Activated T-cell treated with anti-CD3 and anti-CD28 coated beads, Interleukin-2, amount 50 U/mL, for 1 hour (primary cell): ENCODE data around the gene KCNK15.
A peak's percentile ranks its signal among the peaks of the same experiment; 100 is the strongest.
"Not testable (repeated sequence)": the region's sequence is repeated elsewhere in the genome, so short reads cannot be mapped to it uniquely, and the experiment has no call there.

Source experiments
- DNase-seq: peaks from one replicate; pipeline ENCODE4 v3.0.0-alpha.2; 2020

KCNK15 gene

DNA sequence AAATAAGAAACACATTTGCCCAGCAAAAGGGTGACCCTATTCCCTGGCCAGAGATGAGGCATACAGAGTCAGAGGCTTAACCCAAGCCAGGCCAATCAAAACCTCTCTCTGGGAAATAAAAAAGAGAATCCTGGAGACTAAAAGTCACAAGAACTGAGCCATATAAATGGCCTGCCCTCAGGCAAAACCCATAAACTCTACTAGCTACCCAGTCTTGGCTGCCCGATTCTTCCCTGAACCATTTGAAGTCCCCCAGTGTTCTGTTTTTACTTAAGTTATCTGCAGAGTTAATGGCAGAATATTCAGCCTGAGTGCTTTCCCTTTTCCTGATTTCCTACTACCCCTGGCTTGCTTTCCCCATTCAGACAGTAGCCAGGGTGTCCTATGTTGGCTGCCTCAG is 13.9 kb downstream of the KCNK15 start:
- DNase-seq, result no peak

GRCh38 chr20:44761423-44761822 is 15.8 kb downstream of the KCNK15 start:
- DNase-seq, result no peak

DNA sequence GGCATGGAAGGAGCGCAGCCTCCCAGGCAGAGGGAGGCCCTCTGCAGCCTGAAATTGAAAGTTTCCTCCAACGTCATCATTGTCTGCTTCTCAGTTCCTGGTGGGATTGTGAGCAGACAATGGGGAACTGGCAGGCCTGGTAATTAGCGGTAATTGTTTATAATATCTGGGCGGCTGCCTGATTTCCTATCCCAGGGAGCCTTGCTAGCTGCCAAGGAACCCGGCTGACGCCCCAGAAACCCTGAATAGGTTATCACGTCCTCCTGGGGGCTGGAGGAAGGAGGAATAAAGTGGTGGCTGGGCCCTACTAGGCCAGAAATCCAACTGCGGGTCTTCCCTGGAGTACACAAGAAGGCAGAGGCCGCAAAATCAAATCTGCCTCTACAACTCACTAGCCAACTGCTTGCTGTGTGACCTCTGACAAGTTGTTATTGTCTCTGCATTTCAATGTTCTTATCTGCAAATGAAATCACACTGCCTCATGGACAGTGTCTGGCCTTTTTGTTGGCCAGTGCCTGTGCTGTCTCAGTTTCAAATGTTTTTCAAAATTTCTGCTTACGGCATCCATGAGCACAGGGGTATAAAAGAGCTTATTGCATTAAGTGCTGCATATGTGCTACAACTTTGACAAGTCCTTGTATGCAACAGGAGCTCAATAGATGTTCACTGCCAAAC is 16.9 kb downstream of the KCNK15 start:
- no peak for DNase-seq

- DNase-seq, result not testable (repeated sequence)
Measured at GRCh38 chr20:44763798-44764197, 18.1 kb downstream of the KCNK15 start.

DNA sequence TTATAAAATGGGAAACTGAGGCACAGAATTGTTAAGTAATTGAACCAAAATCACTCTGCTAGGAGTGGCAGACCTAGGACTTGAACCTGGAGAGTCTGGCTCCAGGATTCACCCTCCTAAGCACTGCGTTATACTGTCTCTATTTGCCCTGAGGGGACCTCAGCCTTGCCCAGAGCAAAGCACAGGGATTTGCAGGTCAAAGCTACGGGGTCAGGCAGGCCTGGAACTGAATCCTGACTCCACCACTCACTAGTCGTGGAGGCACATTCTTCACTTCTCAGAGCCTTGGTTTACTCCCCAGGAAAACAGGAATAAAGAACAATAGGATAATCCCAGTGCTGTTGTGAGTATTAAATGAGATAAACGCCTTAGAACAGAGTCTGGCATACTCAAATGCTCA is 19.4 kb downstream of the KCNK15 start:
- DNase-seq, result no peak

- DNase-seq, result no peak
Measured at GRCh38 chr20:44765701-44766347, 20.2 kb downstream of the KCNK15 start.

DNA sequence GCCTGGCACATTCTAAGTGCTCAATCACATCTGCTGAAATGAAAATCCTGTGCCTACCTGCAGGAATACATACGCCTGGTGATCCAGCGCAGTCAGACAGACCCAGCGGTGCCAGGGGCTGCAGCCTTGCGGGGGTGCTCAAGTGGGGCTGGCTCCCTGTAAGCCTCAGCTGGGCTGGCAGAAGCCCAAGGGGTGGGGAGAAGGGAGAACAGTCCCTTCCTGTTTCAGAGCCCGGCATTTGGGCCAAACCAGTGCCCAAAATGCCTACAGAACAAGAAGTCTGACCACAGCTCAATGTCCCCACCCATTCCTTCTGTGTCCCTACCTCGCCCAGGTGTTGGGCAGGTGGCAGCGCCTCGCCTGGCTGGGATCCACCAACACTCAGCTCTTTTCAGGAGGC is 22.6 kb downstream of the KCNK15 start:
- no peak for DNase-seq

GRCh38 chr20:44768854-44769480 is 23.3 kb downstream of the KCNK15 start:
- no peak for DNase-seq

- no peak for DNase-seq
Measured at GRCh38 chr20:44769481-44769863, 23.8 kb downstream of the KCNK15 start.

DNA sequence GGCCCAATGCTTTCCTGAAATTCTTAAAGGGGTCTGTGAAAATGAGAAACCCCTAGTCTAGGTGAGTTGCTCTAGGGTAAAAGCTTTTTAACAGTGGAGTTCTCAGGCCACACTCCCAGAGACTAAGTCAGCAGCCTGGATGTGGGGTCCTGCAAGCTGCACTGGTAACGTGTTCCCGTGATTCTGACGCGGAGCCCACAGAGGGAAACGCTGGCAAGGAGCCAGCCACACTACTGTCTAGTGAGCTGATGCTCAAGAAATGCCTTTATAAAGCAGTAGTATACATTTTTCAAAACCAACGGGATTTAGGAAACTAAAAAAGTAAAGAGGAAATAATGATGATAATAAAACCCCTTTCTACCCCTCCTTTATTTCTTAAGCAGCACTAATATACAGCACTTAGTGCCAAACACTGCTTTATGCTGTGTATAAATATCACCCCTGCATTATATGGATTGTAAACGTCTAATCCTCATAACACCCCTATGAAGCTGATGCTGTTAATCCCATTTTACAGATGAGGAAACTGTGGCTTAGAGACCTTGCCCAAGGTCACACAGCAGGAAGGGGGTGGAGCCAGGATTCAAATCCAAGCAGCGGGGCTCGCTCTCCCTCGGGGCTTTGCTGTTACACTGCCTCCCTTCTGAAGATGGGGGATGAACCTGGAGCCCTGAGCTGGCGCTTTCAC is 25.0 kb downstream of the KCNK15 start:
- DNase-seq, result no peak

GRCh38 chr20:44771172-44771535 is 25.5 kb downstream of the KCNK15 start:
- DNase-seq, result no peak

DNA sequence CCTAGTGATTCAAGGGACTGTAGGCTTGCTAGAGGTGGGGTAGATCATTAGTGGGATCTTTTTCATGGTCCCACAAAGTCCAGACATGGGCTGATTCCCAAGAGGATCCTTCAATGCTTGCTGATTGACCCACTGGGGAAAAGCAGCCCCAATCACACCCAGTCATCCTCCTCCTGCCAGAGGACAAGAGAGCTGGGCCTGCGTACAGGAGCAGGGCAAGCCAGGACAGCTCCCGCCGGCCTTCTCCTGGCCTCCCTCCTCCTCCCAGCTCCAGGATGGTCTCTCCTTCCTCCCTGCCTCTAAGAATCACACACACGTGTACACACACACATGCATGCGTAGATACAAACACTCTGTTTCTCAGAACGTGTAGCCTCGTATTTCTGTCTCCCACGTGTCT is 27.0 kb downstream of the KCNK15 start:
- no peak for DNase-seq

DNA sequence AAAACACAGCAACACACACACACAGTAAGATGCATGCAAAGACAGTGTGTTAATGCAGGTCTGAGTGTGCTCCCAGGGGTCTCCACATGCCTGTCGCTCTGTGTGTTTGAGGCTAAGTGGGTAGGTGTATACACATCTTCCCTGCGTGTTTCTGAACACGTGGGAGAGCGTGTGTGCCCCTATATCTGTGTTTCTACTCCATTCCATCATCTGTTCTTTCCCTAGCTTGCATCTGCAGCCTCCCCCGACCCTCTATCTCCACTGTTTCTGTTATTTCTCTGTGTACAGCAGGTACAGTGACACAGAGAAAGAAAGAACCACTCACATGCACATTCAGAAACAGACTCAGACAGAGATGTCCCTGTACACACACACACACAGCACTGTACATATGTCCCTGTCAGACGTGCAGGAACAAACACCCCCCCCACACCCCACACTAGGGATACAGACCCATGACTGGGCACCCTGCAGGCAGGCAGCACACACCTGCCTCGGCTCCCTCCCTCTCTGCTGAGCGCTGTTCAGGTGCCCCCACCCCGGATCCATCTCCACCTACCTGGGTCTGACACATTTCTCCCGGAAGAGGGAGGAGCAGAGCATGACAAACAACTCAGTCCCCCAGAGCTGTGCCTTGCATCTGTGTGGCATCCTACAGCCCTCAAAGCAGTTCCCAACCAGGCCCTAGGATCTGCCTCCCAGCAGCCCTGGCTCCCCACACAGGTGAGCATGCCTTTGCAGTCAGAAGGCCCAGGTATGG is 27.6 kb downstream of the KCNK15 start:
- no peak for DNase-seq

DNA sequence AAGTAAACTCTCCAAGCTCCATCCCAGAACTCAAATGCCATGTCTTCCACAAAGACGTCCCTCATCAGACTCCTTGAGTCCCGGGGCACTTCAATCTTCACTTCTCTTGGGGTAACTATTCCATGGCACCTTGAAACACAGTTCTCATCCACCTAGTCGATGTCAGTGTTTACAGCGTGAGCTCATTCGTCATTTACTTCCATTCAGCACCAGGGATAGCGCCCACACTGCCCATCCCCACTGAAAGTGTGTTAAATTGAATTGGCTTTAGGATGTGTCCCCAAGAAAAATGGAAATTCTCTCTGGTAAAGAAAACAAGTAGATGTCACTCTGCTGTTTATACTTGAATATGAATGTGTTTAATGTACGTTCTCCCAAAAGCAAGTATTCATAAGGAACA is 31.3 kb downstream of the KCNK15 start:
- DNase-seq, result no peak

DNA sequence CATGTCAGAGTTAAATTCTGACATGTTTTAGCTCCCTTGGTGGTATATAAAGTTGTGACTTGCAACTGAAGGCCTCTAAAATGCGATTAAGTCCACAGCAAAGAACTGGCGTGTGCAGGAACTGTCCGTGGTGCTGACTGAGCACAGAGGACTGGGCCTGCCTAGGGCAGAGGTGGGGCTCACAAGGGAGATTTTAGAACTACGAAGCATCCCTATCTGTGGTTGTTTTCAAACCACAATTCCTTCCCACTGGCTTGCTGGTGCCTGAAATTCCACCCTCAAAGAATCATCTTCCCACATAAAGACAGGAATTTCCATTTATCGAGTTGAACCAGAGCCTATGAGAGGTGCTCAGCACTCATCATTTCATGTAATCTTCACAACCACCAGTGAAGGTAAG is 34.6 kb downstream of the KCNK15 start:
- DNase-seq, result peak; percentile 32

- no peak for DNase-seq
Measured at GRCh38 chr20:44781118-44781517, 35.5 kb downstream of the KCNK15 start.

- no peak for DNase-seq
Measured at GRCh38 chr20:44781791-44782190, 36.1 kb downstream of the KCNK15 start.

DNA sequence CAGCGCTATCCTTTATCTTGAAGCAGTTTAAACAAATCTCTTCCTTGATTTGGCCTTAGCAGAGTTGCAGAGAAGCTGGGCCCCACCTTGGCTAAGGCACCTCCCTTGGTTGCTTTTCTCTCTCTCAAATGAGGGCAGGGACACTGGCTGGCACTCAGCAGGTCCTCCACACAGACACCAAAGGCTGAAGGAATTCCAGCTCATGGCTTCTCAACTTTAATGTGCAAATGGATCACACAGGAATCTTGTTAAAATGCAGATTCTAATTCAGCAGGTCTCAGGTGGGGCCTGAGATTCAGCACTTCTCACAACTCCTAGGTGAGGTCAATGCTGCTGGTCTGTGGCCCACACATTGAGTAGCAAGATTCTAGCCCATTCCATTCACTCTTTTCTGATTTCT is 39.0 kb downstream of the KCNK15 start:
- DNase-seq, result no peak

DNA sequence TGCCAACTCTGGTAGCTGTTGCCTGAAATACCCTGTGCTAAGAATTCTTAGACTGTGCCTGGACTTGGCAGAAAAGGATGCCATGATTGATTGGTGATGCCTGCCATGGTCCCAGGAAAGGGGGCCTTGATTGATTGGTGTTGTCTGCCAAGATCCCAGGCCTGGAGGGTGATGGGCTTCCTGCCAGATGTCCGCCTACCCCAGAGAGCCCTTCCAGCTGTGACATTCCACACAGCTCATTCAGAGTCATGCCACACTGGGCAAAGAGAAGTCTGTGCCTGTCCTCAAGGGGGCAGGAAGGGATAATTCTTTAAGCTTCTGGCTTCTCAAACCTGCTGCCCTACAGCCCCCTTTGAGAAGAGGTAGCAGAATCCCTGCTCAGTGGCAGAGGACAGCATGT is 40.1 kb downstream of the KCNK15 start:
- no peak for DNase-seq

GRCh38 chr20:44787299-44787698 is 41.6 kb downstream of the KCNK15 start:
- DNase-seq, result no peak

DNA sequence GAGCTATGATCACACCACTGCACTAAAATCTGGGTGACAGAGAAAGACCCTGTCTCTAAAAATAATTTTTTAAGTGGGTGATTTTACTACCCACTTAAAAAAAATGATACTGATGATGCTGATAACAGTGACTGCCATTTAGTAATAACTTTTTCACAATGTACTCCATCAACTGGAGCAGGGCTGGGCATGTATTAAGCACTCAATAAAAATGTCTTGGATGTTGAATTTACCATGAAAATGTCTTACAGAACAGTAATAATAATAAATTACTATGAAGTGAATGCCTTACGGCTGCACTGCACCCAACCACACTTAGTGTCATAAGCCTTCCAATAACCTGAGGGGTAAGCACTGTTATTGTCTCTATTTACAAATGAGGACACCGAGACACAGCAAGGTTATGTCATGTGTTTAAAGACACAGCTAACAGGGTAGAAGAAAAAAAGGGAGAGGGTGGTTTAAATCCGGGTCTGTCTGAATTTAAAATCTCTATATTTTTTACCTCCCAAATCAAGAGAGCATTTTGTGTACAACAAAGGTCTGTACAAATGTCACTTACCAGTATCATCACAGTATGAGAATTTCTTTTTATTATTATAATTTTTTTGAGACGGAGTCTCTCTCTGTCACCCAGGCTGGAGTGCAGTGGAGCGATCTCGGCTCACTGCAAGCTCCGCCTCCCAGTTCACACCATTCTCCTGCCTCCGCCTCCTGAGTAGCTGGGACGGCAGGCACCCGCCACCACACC is 43.2 kb downstream of the KCNK15 start:
- no peak for DNase-seq

DNA sequence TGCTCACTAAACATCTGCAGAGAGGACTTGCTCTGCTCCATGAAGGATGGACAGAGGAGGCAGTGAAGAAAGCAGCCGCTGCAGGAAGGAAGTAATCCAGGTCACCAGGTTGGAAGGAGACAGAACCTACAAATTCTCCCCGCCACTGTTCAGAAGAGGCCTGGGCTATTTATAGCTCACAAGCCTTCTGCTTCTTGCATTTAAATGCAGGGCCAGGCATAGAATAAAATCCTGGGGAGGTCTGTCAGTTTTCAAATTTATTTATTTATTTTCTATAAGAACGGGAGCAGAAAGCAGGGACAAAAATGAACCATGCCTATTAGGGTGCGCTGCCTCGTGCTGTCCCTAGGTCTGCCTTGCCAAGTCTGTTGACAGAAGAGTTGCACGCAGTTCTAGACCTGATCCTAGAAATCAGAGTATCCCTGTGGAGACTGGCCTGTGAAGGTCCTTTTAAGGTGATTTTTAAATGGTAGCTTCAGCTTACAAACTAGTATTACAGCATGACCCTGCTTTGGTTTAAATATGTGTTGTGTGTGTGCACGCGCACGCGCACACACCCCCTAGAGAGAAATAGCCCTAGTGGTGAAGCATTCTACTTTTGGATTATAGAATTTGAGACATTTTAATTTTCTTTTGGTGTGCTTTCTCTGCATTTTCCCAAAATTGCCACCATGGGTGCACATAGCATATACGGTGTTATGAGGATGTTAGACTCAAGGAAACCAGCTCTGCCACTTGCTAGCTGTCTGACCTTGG is 45.2 kb downstream of the KCNK15 start:
- DNase-seq, result no peak
